OCI-LY3 (cell line): Measurements from ENCODE around the gene ANKEF1.
"Not testable (repeated sequence)": the region's sequence is repeated elsewhere in the genome, so short reads cannot be mapped to it uniquely, and the experiment has no call there.

Source experiments
- H2AFZ ChIP-seq: fragments of 200-600, 300-600 bp; shearing (Covaris generic); 2 replicates; pipeline ENCODE4 v1.6.0; 2014; ENCODE audit warnings: antibody characterized with exemption, low read depth, low read length
- H3K27ac ChIP-seq: fragments of 200-600, 300-600 bp; sonication (generic); 2 replicates; pipeline ENCODE4 v1.5.1; 2014; ENCODE audit warnings: mild to moderate bottlenecking, low read length, moderate library complexity, mixed read lengths
- H3K27me3 ChIP-seq: fragments of 200-600, 300-600 bp; sonication (generic); 2 replicates; pipeline ENCODE4 v1.6.1; 2014; ENCODE audit warnings: low read depth, low read length, mixed read lengths
- H3K36me3 ChIP-seq: fragments of 200-600, 300-600 bp; sonication (generic); replicated peaks from 2 replicates; pipeline ENCODE3; 2014; ENCODE audit warnings: low read depth, low read length, mixed read lengths
- H3K4me1 ChIP-seq: fragments of 300-600, 200-600 bp; sonication (generic); 2 replicates; pipeline ENCODE4 v1.6.1; 2014; ENCODE audit warnings: low read length, mixed read lengths
- H3K4me2 ChIP-seq: fragments of 200-600, 300-600 bp; sonication (generic); 2 replicates; pipeline ENCODE4 v1.6.1; 2014; ENCODE audit warnings: low read length, mixed read lengths
- H3K4me3 ChIP-seq: fragments of 300-600, 200-600 bp; sonication (generic); 2 replicates; pipeline ENCODE4 v1.5.1; 2014; ENCODE audit warnings: antibody characterized with exemption, mild to moderate bottlenecking, low read length, moderate library complexity
- H3K79me2 ChIP-seq: fragments of 300-600, 200-600 bp; shearing (Covaris generic); 2 replicates; pipeline ENCODE4 v1.6.1; 2014; ENCODE audit warnings: mild to moderate bottlenecking, low read length, mixed read lengths
- H3K9ac ChIP-seq: fragments of 300-600, 200-600 bp; shearing (Covaris generic); 2 replicates; pipeline ENCODE4 v1.6.0; 2014; ENCODE audit warnings: mild to moderate bottlenecking, low read length, moderate library complexity
- H3K9me3 ChIP-seq: fragments of 200-600, 300-600 bp; shearing (Covaris generic); 2 replicates; pipeline ENCODE4 v1.6.1; 2014; ENCODE audit warnings: low read length, mixed read lengths; ENCODE audit not compliant: insufficient read depth
- H4K20me1 ChIP-seq: fragments of 200-600, 300-600 bp; sonication (generic); 2 replicates; pipeline ENCODE4 v1.6.1; 2016; ENCODE audit warnings: low read length, mixed read lengths; ENCODE audit not compliant: insufficient read depth
- CTCF ChIP-seq: fragments of 200-600, 300-600 bp; sonication (generic); IDR thresholded peaks from 2 replicates; pipeline ENCODE4 v1.5.1; 2014; ENCODE audit warnings: antibody characterized with exemption, low read length, low read depth
- EZH2phosphoT487 ChIP-seq: fragments of 200-600 bp; shearing (Covaris generic); IDR thresholded peaks from 2 replicates; pipeline ENCODE4 v1.6.1; 2018; ENCODE audit warnings: antibody characterized with exemption, mixed run types, low read depth

ANKEF1 gene

GRCh38 chr20:10014431-10014830, 20.4 kb upstream of the ANKEF1 start:
- Histone ChIP-seq H3K79me2 (no peaks in the 10 kb centered on the region), H2AFZ (no peak overlapping the region), H3K4me1 (peaks cover 12% of the 10 kb centered on the region), H3K4me3 (no peak overlapping the region), H3K9me3 (no peaks in the 10 kb centered on the region), H3K9ac (no peak overlapping the region), H3K27me3 (peaks cover 13% of the 10 kb centered on the region), H3K36me3 (no peaks in the 10 kb centered on the region), H3K4me2 (no peak overlapping the region), H4K20me1 (no peaks in the 10 kb centered on the region), H3K27ac (no peak overlapping the region)
- TF ChIP-seq EZH2phosphoT487 (no peak), CTCF (no peak)

- H3K27me3 ChIP-seq: peaks cover 25% of the 10 kb centered on the region
- H3K27ac ChIP-seq: no peak overlapping the region
- H3K4me2 ChIP-seq: no peak overlapping the region
- no peaks in the 10 kb centered on the region for H4K20me1 ChIP-seq
- no peak overlapping the region for H2AFZ ChIP-seq
- no peaks in the 10 kb centered on the region for H3K9me3 ChIP-seq
- no peak for TF ChIP-seq CTCF
- no peak for TF ChIP-seq EZH2phosphoT487
- no peak overlapping the region for H3K9ac ChIP-seq
- H3K79me2 ChIP-seq: no peaks in the 10 kb centered on the region
- H3K4me3 ChIP-seq: no peak overlapping the region
- peaks cover 12% of the 10 kb centered on the region for H3K4me1 ChIP-seq
- H3K36me3 ChIP-seq: no peaks in the 10 kb centered on the region
Measured at GRCh38 chr20:10020937-10021336, 13.8 kb upstream of the ANKEF1 start.

GRCh38 chr20:10022625-10023024, 12.2 kb upstream of the ANKEF1 start:
- Histone ChIP-seq H3K4me3 (no peak overlapping the region), H2AFZ (no peak overlapping the region), H3K4me1 (peaks cover 12% of the 10 kb centered on the region), H3K4me2 (peak overlapping the region; percentile 25; the same call in 1 of the 2 replicates), H4K20me1 (no peaks in the 10 kb centered on the region), H3K79me2 (no peaks in the 10 kb centered on the region), H3K27ac (no peak overlapping the region), H3K36me3 (no peaks in the 10 kb centered on the region), H3K27me3 (peaks cover 25% of the 10 kb centered on the region), H3K9ac (no peak overlapping the region), H3K9me3 (no peaks in the 10 kb centered on the region)
- no peak for TF ChIP-seq CTCF
- TF ChIP-seq EZH2phosphoT487: no peak

GRCh38 chr20:10023911-10024310, 10.9 kb upstream of the ANKEF1 start:
- no peaks in the 10 kb centered on the region for H4K20me1 ChIP-seq

GRCh38 chr20:10031451-10032215, 3.2 kb upstream of the ANKEF1 start:
- H4K20me1 ChIP-seq, H3K4me2 ChIP-seq, H2AFZ ChIP-seq, H3K36me3 ChIP-seq, H3K9me3 ChIP-seq, H3K27ac ChIP-seq, H3K79me2 ChIP-seq, H3K4me3 ChIP-seq, H3K9ac ChIP-seq: not testable (repeated sequence)
- peaks cover 20% of the 10 kb centered on the region; the same call in 1 of the 2 replicates for H3K27me3 ChIP-seq
- H3K4me1 ChIP-seq: peaks cover 21% of the 10 kb centered on the region

More at GRCh38 chr20:10023911-10024310, 10.9 kb upstream of the ANKEF1 start:
- H3K27ac ChIP-seq: no peak overlapping the region
- H3K4me2 ChIP-seq: no peak overlapping the region
- H2AFZ ChIP-seq: no peak overlapping the region
- H3K9ac ChIP-seq: no peak overlapping the region
- H3K79me2 ChIP-seq: no peaks in the 10 kb centered on the region
- no peaks in the 10 kb centered on the region for H3K9me3 ChIP-seq
- H3K4me3 ChIP-seq: no peak overlapping the region
- TF ChIP-seq CTCF: no peak
- no peak for TF ChIP-seq EZH2phosphoT487
- H3K36me3 ChIP-seq: no peaks in the 10 kb centered on the region
- H3K4me1 ChIP-seq: peaks cover 12% of the 10 kb centered on the region
- H3K27me3 ChIP-seq: peaks cover 20% of the 10 kb centered on the region

- not testable (repeated sequence) for H3K36me3 ChIP-seq, H3K27ac ChIP-seq, H2AFZ ChIP-seq, H4K20me1 ChIP-seq, H3K9me3 ChIP-seq, H3K4me2 ChIP-seq, H3K9ac ChIP-seq, H3K79me2 ChIP-seq, H3K4me3 ChIP-seq
- Histone ChIP-seq H3K27me3 (peaks cover 20% of the 10 kb centered on the region; the same call in 1 of the 2 replicates), H3K4me1 (peaks cover 21% of the 10 kb centered on the region)
Measured at GRCh38 chr20:10032269-10032668, 2.5 kb upstream of the ANKEF1 start.
